CD14-positive monocyte (primary cell): ENCODE data around the gene LTO1. TPM values are rescaled to one million over a fixed set of nuclear protein-coding genes. Genes with fewer than 3 reads are reported as not detected.

Experiments used
- DNase-seq, 3 donors: peaks; one replicate each; pipeline ENCODE4 v3.0.0-alpha.2; 2011 to 2022
- H2AFZ ChIP-seq: 2 replicates; pipeline ENCODE4 v1.6.0; 2012; ENCODE audit warnings: mild to moderate bottlenecking, low read depth, low read length, inconsistent platforms; ENCODE audit not compliant: insufficient read depth, poor library complexity, severe bottlenecking
- H3K27ac ChIP-seq, 2 donors: 1 replicate in 1 of 2; 2 replicates in 1 of 2; pipeline ENCODE4 v1.5.1; 2012 to 2013; ENCODE audit warnings: low read length in 2 of 2, control low read depth in 1 of 2, inconsistent platforms in 1 of 2, low read depth in 1 of 2, mild to moderate bottlenecking in 1 of 2
- H3K27me3 ChIP-seq, 2 donors: one replicate each; pipeline versions ENCODE4 v1.6.0 to v1.6.1; 2011 to 2013; ENCODE audit warnings: low read length in 2 of 2; ENCODE audit not compliant: control insufficient read depth in 2 of 2, insufficient read depth in 2 of 2
- H3K36me3 ChIP-seq, 2 donors: replicated peaks in 1 of 2; 1 replicate in 1 of 2; 2 replicates in 1 of 2; pipeline versions ENCODE4 v1.5.1 to v1.6.1; 2012 to 2013; ENCODE audit warnings: low read length in 2 of 2, control low read depth in 1 of 2, inconsistent platforms in 1 of 2, mild to moderate bottlenecking in 1 of 2; ENCODE audit not compliant: insufficient read depth in 2 of 2, control insufficient read depth in 1 of 2
- H3K4me1 ChIP-seq, 2 donors: 1 replicate in 1 of 2; 2 replicates in 1 of 2; pipeline versions ENCODE4 v1.5.1 to v1.6.1; 2012 to 2013; ENCODE audit warnings: low read length in 2 of 2, control low read depth in 1 of 2, inconsistent platforms in 1 of 2, mild to moderate bottlenecking in 1 of 2, moderate library complexity in 1 of 2; ENCODE audit not compliant: insufficient read depth in 2 of 2, control insufficient read depth in 1 of 2
- H3K4me2 ChIP-seq: replicated peaks from 2 replicates; pipeline ENCODE3; 2012; ENCODE audit warnings: low read length, moderate library complexity, mild to moderate bottlenecking; ENCODE audit not compliant: poor library complexity, severe bottlenecking; ENCODE audit errors: extremely low read depth
- H3K4me3 ChIP-seq, 3 experiments: fragments of 200-600 bp in 1 of 3; sonication (generic) in 1 of 3; replicated peaks in 1 of 3; 1 replicate in 2 of 3; 2 replicates in 1 of 3; pipeline ENCODE4 v1.5.1; 2011 to 2013; ENCODE audit warnings: low read length in 3 of 3, mild to moderate bottlenecking in 3 of 3, control low read depth in 2 of 3, low read depth in 2 of 3, inconsistent platforms in 1 of 3, moderate library complexity in 1 of 3
- H3K79me2 ChIP-seq: 2 replicates; pipeline ENCODE4 v1.6.0; 2012; ENCODE audit warnings: mild to moderate bottlenecking, control low read depth, inconsistent platforms, low read length, moderate library complexity; ENCODE audit not compliant: insufficient read depth
- H3K9ac ChIP-seq: 2 replicates; pipeline ENCODE4 v1.6.0; 2017; ENCODE audit warnings: low read length, mild to moderate bottlenecking; ENCODE audit not compliant: insufficient read depth, poor library complexity, severe bottlenecking
- H3K9me3 ChIP-seq, 2 donors: replicated peaks in 1 of 2; 1 replicate in 1 of 2; 2 replicates in 1 of 2; pipeline versions ENCODE4 v1.5.1 to v1.6.1; 2012 to 2013; ENCODE audit warnings: low read length in 2 of 2, control low read depth in 1 of 2; ENCODE audit not compliant: control insufficient read depth in 1 of 2, insufficient read depth in 1 of 2
- H4K20me1 ChIP-seq: 2 replicates; pipeline ENCODE4 v1.6.0; 2012; ENCODE audit warnings: mild to moderate bottlenecking, low read length, control low read depth, moderate library complexity; ENCODE audit not compliant: insufficient read depth
- H3K27ac Mint-ChIP-seq, 7 donors: one replicate each; pipeline ENCODE4 v1.8.0; 2020; ENCODE audit warnings: mild to moderate bottlenecking in 7 of 7, mixed read lengths in 7 of 7, moderate library complexity in 6 of 7, inconsistent platforms in 2 of 7
- H3K27me3 Mint-ChIP-seq, 3 donors: one replicate each; pipeline ENCODE4 v1.8.0; 2021 to 2022; ENCODE audit warnings: low read depth in 3 of 3, mild to moderate bottlenecking in 3 of 3, mixed read lengths in 3 of 3, moderate library complexity in 3 of 3, inconsistent platforms in 1 of 3
- H3K36me3 Mint-ChIP-seq, 2 donors: one replicate each; pipeline ENCODE4 v1.8.0; 2020; ENCODE audit warnings: mixed read lengths in 2 of 2, inconsistent platforms in 1 of 2, mild to moderate bottlenecking in 1 of 2
- H3K4me1 Mint-ChIP-seq: one replicate; pipeline ENCODE4 v1.8.0; 2020; ENCODE audit warnings: mild to moderate bottlenecking, mixed read lengths
- H3K4me3 Mint-ChIP-seq, 2 donors: one replicate each; pipeline ENCODE4 v1.8.0; 2020; ENCODE audit warnings: mild to moderate bottlenecking in 2 of 2, mixed read lengths in 2 of 2, moderate library complexity in 1 of 2
- H3K9me3 Mint-ChIP-seq, 7 donors: one replicate each; pipeline ENCODE4 v1.8.0; 2020 to 2022; ENCODE audit warnings: mixed read lengths in 7 of 7, mild to moderate bottlenecking in 6 of 7, moderate library complexity in 6 of 7, inconsistent platforms in 2 of 7
- CTCF ChIP-seq: fragments of 200-600 bp; IDR thresholded peaks from one replicate; pipeline ENCODE4 v1.8.0; 2022; ENCODE audit warnings: antibody characterized with exemption, mild to moderate bottlenecking
- WGBS: methylation state at CpG from one replicate; pipeline ENCODE4 v1.1.5; 2013; ENCODE audit warnings: missing lambda C conversion rate; ENCODE audit not compliant: insufficient coverage; 5-methylcytosine and 5-hydroxymethylcytosine counted together
- intact Hi-C, 2 donors: fragments of 100-400 bp; cut with micrococcal nuclease; formaldehyde crosslinking; loops; one replicate each; pipeline versions ENCODE4 v1.15.0 to v1.15.1; 2023
- polyA plus RNA-seq, 3 donors: library from polyadenylated mRNA; depleted of rRNA in 1 of 3; unstranded in 2 of 3; stranded (reverse) in 1 of 3; fragments of 300-500 nt in 2 of 3; fragments of >200 nt in 1 of 3; fragmentation: Illumina TruSeq in 2 of 3; gene quantifications; 1 replicate in 2 of 3; 2 replicates in 1 of 3; pipeline ENCODE4 v1.2.3, GENCODE V29; 2012 to 2021

LTO1 gene
- polyA plus RNA-seq, 3 donors = 3.9 to 27.1 (median 5.2) TPM

GRCh38 chr11:69651834-69652620, 23.1 kb downstream of the LTO1 start:
- TF ChIP-seq CTCF = no peak
- Histone ChIP-seq H3K4me3 (no peak overlapping the region), H3K4me2 (no peak overlapping the region), H3K9ac (no peak overlapping the region), H3K4me1 (no peaks in the 10 kb centered on the region), H3K27me3 (no peaks in the 10 kb centered on the region), H3K36me3 (no peaks in the 10 kb centered on the region), H3K27ac (no peak overlapping the region), H3K79me2 (no peaks in the 10 kb centered on the region), H2AFZ (no peak overlapping the region), H3K9me3 (no peaks in the 10 kb centered on the region), H4K20me1 (no peaks in the 10 kb centered on the region)
- no peak overlapping the region for H3K27ac Mint-ChIP-seq
- no peak overlapping the region for H3K4me3 Mint-ChIP-seq
- H3K36me3 Mint-ChIP-seq = no peaks in the 10 kb centered on the region
- peaks cover 2 to 9% (median 5%) of the 10 kb centered on the region in 3 donors for H3K27me3 Mint-ChIP-seq
- H3K4me1 Mint-ChIP-seq = no peaks in the 10 kb centered on the region
- WGBS = 94% methylated on average over 5 of the region's 15 CpGs
- intact Hi-C loops = no loop called here
- no peaks in the 10 kb centered on the region for H3K9me3 Mint-ChIP-seq
- no peak for DNase-seq

DNA sequence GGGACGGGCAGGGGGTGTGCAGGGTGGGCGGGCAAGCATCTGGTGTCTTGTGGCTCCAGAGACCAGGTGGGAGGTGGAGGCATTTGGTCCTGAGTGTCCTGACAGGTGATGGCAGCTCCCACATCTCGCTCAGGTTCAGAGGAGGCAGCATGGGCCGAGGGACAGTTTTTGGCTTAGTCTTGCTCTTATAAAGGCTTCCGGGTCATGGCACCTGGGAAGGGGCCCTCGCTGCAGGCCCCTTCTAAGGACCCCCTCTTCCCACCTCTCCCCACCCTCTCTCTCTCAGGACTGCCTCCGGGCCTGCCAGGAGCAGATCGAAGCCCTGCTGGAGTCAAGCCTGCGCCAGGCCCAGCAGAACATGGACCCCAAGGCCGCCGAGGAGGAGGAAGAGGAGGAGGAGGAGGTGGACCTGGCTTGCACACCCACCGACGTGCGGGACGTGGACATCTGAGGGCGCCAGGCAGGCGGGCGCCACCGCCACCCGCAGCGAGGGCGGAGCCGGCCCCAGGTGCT, 24.3 kb downstream of the LTO1 start:
- Mint-ChIP-seq H3K27ac (no peak overlapping the region), H3K9me3 (no peaks in the 10 kb centered on the region), H3K36me3 (no peaks in the 10 kb centered on the region), H3K4me3 (no peak overlapping the region), H3K4me1 (no peaks in the 10 kb centered on the region), H3K27me3 (peaks cover 2 to 9% (median 3%) of the 10 kb centered on the region in 3 donors)
- no peaks in the 10 kb centered on the region for H3K79me2 ChIP-seq
- H3K4me3 ChIP-seq = no peak overlapping the region
- no peaks in the 10 kb centered on the region for H3K36me3 ChIP-seq
- intact Hi-C loops = no loop called here
- H4K20me1 ChIP-seq = no peaks in the 10 kb centered on the region
- H3K9me3 ChIP-seq = no peaks in the 10 kb centered on the region
- 91% methylated on average over 10 of the region's 23 CpGs for WGBS
- no peak overlapping the region for H2AFZ ChIP-seq
- TF ChIP-seq CTCF = no peak
- H3K4me1 ChIP-seq = no peaks in the 10 kb centered on the region
- no peak overlapping the region for H3K27ac ChIP-seq
- H3K27me3 ChIP-seq = no peaks in the 10 kb centered on the region
- DNase-seq = no peak
- H3K4me2 ChIP-seq = no peak overlapping the region
- H3K9ac ChIP-seq = no peak overlapping the region
